Measurements from ENCODE around the gene STIMATE. TPM values are rescaled to one million over a fixed set of nuclear protein-coding genes. Genes with fewer than 3 reads are reported as not detected.

The STIMATE gene
- total RNA-seq, 3 donors from 2014 or later (not counting 1 experiment from before 2014, with no cell fraction given), result 24.6 to 35.0 (median 33.1) TPM

- intact Hi-C loops (cut with micrococcal nuclease), result no loop called here
- no peak overlapping the region for H3K4me3 Mint-ChIP-seq
Observed at GRCh38 chr3:52792961-52793695, 104.2 kb downstream of the STIMATE start.

GRCh38 chr3:52792413-52792812, 104.9 kb downstream of the STIMATE start:
- peaks cover 0 to 4% of the 10 kb centered on the region in 2 donors for H3K4me1 Mint-ChIP-seq

More at GRCh38 chr3:52792961-52793695, 104.2 kb downstream of the STIMATE start:
- Histone ChIP-seq H3K27ac (ENCODE audit: low read length) (no peak overlapping the region), H3K36me3 (ENCODE audit: control insufficient read depth, insufficient read depth, low read length) (no peaks in the 10 kb centered on the region), H3K27me3 (ENCODE audit: control insufficient read depth, insufficient read depth, low read length) (no peaks in the 10 kb centered on the region), H3K4me1 (ENCODE audit: control insufficient read depth, insufficient read depth, low read length) (no peaks in the 10 kb centered on the region), H3K9me3 (ENCODE audit: control insufficient read depth, insufficient read depth, low read length) (no peaks in the 10 kb centered on the region), H3K4me3 (ENCODE audit: low read length) (no peak overlapping the region)
- no peak overlapping the region for H3K27ac Mint-ChIP-seq
- no peaks in the 10 kb centered on the region for H3K36me3 Mint-ChIP-seq
- no peaks in the 10 kb centered on the region for H3K9me3 Mint-ChIP-seq
- no peak for DNase-seq
- peaks cover 0 to 4% of the 10 kb centered on the region in 2 donors for H3K4me1 Mint-ChIP-seq
- ATAC-seq, result no peak
- no peaks in the 10 kb centered on the region for H3K27me3 Mint-ChIP-seq (ENCODE audit: low read depth in 2 of 2)
- no peak for TF ChIP-seq CTCF (IDR thresholded peaks at IDR 0.05)
- 83% methylated on average over 18 of the region's 18 CpGs for WGBS (ENCODE audit: insufficient coverage)

GRCh38 chr3:52791928-52792327, 105.4 kb downstream of the STIMATE start:
- intact Hi-C loops (cut with micrococcal nuclease), result no loop called here
- Mint-ChIP-seq H3K9me3 (no peaks in the 10 kb centered on the region), H3K4me3 (no peak overlapping the region), H3K27me3 (ENCODE audit: low read depth in 2 of 2) (no peaks in the 10 kb centered on the region), H3K27ac (no peak overlapping the region), H3K36me3 (no peaks in the 10 kb centered on the region), H3K4me1 (peaks cover 0 to 4% of the 10 kb centered on the region in 2 donors)
- Histone ChIP-seq H3K27me3 (ENCODE audit: control insufficient read depth, insufficient read depth, low read length) (no peaks in the 10 kb centered on the region), H3K27ac (ENCODE audit: low read length) (no peak overlapping the region), H3K36me3 (ENCODE audit: control insufficient read depth, insufficient read depth, low read length) (no peaks in the 10 kb centered on the region), H3K4me1 (ENCODE audit: control insufficient read depth, insufficient read depth, low read length) (no peaks in the 10 kb centered on the region), H3K9me3 (ENCODE audit: control insufficient read depth, insufficient read depth, low read length) (no peaks in the 10 kb centered on the region), H3K4me3 (ENCODE audit: low read length) (no peak overlapping the region)
- no peak for TF ChIP-seq CTCF (IDR thresholded peaks at IDR 0.05)
- WGBS (ENCODE audit: insufficient coverage), result 78% methylated on average over 4 of the region's 4 CpGs
- ATAC-seq (no peak), DNase-seq (no peak)

More at GRCh38 chr3:52792413-52792812, 104.9 kb downstream of the STIMATE start:
- no peaks in the 10 kb centered on the region for H3K9me3 Mint-ChIP-seq
- ATAC-seq, result no peak
- WGBS (ENCODE audit: insufficient coverage), result 88% methylated on average over 7 of the region's 7 CpGs
- Histone ChIP-seq H3K4me3 (ENCODE audit: low read length) (no peak overlapping the region), H3K27me3 (ENCODE audit: control insufficient read depth, insufficient read depth, low read length) (no peaks in the 10 kb centered on the region), H3K36me3 (ENCODE audit: control insufficient read depth, insufficient read depth, low read length) (no peaks in the 10 kb centered on the region), H3K27ac (ENCODE audit: low read length) (no peak overlapping the region), H3K4me1 (ENCODE audit: control insufficient read depth, insufficient read depth, low read length) (no peaks in the 10 kb centered on the region), H3K9me3 (ENCODE audit: control insufficient read depth, insufficient read depth, low read length) (no peaks in the 10 kb centered on the region)
- H3K27me3 Mint-ChIP-seq (ENCODE audit: low read depth in 2 of 2), result no peaks in the 10 kb centered on the region
- H3K27ac Mint-ChIP-seq, result no peak overlapping the region
- H3K4me3 Mint-ChIP-seq, result no peak overlapping the region
- H3K36me3 Mint-ChIP-seq, result no peaks in the 10 kb centered on the region
- no peak for DNase-seq
- intact Hi-C loops (cut with micrococcal nuclease), result no loop called here
- TF ChIP-seq CTCF (IDR thresholded peaks at IDR 0.05), result no peak

GRCh38 chr3:52791366-52791765, 106.0 kb downstream of the STIMATE start:
- no peak overlapping the region for H3K4me3 Mint-ChIP-seq
- no peaks in the 10 kb centered on the region for H3K27me3 Mint-ChIP-seq (ENCODE audit: low read depth in 2 of 2)
- TF ChIP-seq CTCF (IDR thresholded peaks at IDR 0.05), result no peak
- Histone ChIP-seq H3K9me3 (ENCODE audit: control insufficient read depth, insufficient read depth, low read length) (no peaks in the 10 kb centered on the region), H3K4me3 (ENCODE audit: low read length) (no peak overlapping the region), H3K27me3 (ENCODE audit: control insufficient read depth, insufficient read depth, low read length) (no peaks in the 10 kb centered on the region), H3K4me1 (ENCODE audit: control insufficient read depth, insufficient read depth, low read length) (no peaks in the 10 kb centered on the region), H3K36me3 (ENCODE audit: control insufficient read depth, insufficient read depth, low read length) (no peaks in the 10 kb centered on the region), H3K27ac (ENCODE audit: low read length) (no peak overlapping the region)
- ATAC-seq (no peak), DNase-seq (no peak)
- H3K9me3 Mint-ChIP-seq, result no peaks in the 10 kb centered on the region
- intact Hi-C loops (cut with micrococcal nuclease), result no loop called here
- H3K36me3 Mint-ChIP-seq, result no peaks in the 10 kb centered on the region
- WGBS (ENCODE audit: insufficient coverage), result 72% methylated on average over 12 of the region's 12 CpGs
- H3K27ac Mint-ChIP-seq, result no peak overlapping the region
- H3K4me1 Mint-ChIP-seq, result peaks cover 0 to 4% of the 10 kb centered on the region in 2 donors

Data from natural killer cell (primary cell).